Choroid plexus epithelial cell (primary cell): Measurements from ENCODE around the gene ZIC5.
"Not testable (repeated sequence)": the region's sequence is repeated elsewhere in the genome, so short reads cannot be mapped to it uniquely, and the experiment has no call there.

ENCODE experiments used
- DNase-seq: peaks from one replicate; pipeline ENCODE4 v3.0.0-alpha.2; 2010; ENCODE audit warnings: low read depth
- H3K4me3 ChIP-seq: 2 replicates; pipeline ENCODE4 v1.5.1; 2011; ENCODE audit warnings: low read depth, mild to moderate bottlenecking, control low read depth, low read length, moderate library complexity
- CTCF ChIP-seq: conservative IDR thresholded peaks from 2 replicates; pipeline ENCODE4 v1.5.1; 2011; ENCODE audit warnings: low read depth, mild to moderate bottlenecking, control low read depth, inconsistent platforms, low read length, moderate library complexity

Gene ZIC5

GRCh38 chr13:99948907-99949678 is 22.5 kb downstream of the ZIC5 start:
- H3K4me3 ChIP-seq, result no peak overlapping the region
- no peak for TF ChIP-seq CTCF
- DNase-seq, result no peak

DNA sequence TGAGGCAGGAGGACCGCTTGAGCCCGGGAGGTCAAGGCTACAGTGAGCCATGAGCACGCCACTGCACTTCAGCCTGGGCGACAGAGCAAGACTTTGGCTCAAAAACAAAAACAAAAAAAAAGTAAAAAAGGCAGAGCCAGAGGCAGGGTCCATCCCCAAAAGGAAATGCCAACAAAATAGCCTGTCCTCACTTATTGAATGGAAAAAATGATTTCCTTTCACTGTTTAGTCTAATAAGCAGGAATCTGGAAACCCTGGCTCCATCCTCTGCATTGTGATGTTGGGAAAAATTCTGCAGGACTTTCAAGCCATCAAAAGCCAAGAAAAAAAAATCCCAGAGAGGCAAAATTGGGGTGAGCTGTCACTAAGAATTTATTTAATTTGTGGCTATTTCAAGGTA is 23.2 kb downstream of the ZIC5 start:
- no peak for TF ChIP-seq CTCF
- DNase-seq, result no peak
- H3K4me3 ChIP-seq, result no peak overlapping the region

DNA sequence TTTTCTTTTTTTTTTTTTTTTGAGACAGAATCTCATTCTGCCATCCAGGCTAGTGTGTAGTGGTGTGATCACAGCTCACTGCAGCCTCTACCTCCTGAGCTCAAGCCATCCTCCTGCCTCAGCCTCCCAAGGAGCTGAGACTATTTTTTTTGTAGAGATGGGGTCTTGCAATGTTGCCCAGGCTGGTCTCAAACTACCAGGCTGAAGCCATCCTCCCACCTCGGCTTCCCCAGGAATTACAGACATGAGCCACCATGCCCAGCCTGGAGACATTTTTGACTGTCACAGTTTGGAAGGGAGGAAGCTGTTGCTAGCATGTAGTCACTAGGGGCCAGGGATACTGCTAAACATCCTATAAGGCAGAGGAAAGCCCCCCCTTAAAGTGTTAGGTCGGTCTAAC is 23.9 kb downstream of the ZIC5 start:
- TF ChIP-seq CTCF, result no peak

DNA sequence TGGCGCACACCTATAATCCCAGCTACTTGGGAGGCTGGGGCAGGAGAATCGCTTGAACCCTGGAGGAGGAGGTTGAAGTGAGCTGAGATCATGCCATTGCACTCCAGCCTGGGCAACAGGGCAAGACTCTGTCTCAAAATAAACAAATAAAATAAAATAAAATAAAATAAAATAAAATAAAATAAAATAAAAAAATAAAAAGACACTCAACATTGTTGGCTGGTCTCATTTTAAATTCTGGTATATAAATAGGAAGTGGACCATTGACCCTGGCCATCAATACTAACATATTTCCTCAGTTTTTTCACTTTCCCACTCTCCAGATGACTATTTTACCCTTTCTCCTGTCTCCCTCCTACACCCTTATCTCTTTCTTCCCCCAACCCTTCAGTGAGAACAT is 26.1 kb downstream of the ZIC5 start:
- not testable (repeated sequence) for H3K4me3 ChIP-seq, DNase-seq

More for the DNA sequence above, 23.9 kb downstream of the ZIC5 start:
- no peak overlapping the region for H3K4me3 ChIP-seq
- no peak for DNase-seq

- no peak for DNase-seq
- no peak overlapping the region for H3K4me3 ChIP-seq
- TF ChIP-seq CTCF, result no peak
Observed at GRCh38 chr13:99944606-99945005, 27.0 kb downstream of the ZIC5 start.

DNA sequence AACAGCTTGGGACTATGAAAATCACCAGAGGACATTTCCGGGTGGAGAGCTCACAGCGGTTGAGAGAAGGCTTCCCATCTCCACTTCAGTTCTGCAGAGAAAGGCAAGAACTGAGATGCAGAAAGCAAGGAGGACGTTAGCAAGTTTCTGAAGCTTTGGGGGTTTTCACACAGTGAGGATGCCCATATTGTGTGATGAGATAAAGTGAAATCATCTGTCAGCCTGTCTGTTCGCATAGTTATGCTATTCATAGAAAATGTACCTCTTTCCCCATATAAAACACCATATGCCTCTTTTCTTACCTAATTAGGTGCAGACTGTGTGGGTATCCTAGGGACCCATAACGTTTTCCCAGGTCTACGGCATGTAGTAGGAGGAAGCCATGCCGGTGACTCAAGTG is 27.5 kb downstream of the ZIC5 start:
- no peak for DNase-seq
- H3K4me3 ChIP-seq, result no peak overlapping the region
- TF ChIP-seq CTCF, result no peak

DNA sequence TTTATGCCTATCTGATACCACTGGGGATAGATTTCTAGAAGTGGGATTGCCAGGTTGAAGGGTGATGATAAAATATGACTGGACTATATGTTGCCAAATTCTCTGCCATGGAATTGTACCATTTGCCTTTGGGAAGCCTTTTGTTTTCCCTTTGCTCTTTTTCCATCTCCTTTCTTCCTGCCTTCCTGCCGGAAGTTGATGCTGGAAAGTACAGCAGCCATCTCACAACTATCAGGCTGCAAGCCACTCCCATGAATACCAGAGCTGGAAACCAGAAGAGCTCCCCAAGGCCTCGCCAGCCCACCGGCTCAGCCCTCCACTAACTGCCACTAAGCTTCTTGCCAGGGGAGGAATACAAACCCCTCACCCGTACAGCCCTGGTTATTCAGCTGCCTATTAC is 29.7 kb downstream of the ZIC5 start:
- H3K4me3 ChIP-seq, result no peak overlapping the region
- DNase-seq, result no peak
- no peak for TF ChIP-seq CTCF
